Esophagus squamous epithelium (tissue), 4 donors: ENCODE results near the gene DCUN1D1.

ENCODE experiments used
- CTCF ChIP-seq, 6 experiments: fragments of 450-650 bp in 4 of 6; fragments of 200-600 bp in 2 of 6; sonication (generic) in 2 of 6; IDR thresholded peaks; one replicate each; pipeline ENCODE4 v1.5.1; 2016 to 2019; ENCODE audit warnings: antibody characterized with exemption in 6 of 6, mild to moderate bottlenecking in 4 of 6, moderate library complexity in 4 of 6
- POLR2A ChIP-seq, 4 donors: fragments of 450-650 bp; IDR thresholded peaks; one replicate each; pipeline ENCODE4 v1.6.1; 2017; ENCODE audit warnings: antibody characterized with exemption in 4 of 4, mild to moderate bottlenecking in 4 of 4, moderate library complexity in 3 of 4

GRCh38 chr3:182986021-182986420 lies 5.7 kb upstream of the DCUN1D1 start:
- no peak for TF ChIP-seq CTCF (IDR thresholded peaks at IDR 0.05)
- no peak for TF ChIP-seq POLR2A (IDR thresholded peaks at IDR 0.05)
